SIG-M5 (cell line): ENCODE results near the gene ZNF148.
A peak's percentile ranks its signal among the peaks of the same experiment; 100 is the strongest.

ENCODE experiments used
- DNase-seq: peaks from one replicate; lab custom pipeline; 2025; lab: John Stamatoyannopoulos, UW

Gene ZNF148

DNA sequence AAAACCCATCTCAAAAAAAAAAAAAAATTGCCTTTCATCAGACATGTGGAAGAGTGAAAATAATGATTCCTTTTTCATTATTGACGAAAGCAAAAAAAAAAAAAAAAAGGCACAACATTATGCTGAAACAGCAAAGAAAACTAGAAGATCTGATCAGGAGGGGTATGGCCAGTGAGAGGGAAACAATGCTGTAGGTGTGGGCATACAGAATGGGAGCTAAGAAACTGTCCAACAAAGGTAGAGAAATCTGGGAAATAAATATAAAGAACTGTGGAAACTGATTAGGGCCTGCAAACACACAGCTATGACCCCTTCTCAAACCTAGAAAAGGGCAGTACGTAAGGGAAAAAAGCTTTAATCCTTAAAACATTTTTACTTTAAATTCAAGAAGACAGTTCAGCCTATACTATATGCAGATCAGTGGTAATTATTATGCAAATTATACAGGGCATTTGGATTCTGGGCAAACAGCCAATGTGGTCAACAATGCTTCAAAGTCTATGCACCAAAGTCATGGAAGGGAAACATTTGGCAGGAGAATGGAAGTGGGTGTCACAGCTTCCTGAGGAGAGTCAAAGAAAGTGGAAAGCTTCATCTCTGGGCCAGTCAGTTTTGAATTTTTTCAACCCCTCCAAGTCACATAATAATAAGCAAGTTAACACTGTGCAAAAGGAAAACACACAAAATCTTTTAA lies 94.3 kb downstream of the ZNF148 start:
- DNase-seq, result no peak

DNA sequence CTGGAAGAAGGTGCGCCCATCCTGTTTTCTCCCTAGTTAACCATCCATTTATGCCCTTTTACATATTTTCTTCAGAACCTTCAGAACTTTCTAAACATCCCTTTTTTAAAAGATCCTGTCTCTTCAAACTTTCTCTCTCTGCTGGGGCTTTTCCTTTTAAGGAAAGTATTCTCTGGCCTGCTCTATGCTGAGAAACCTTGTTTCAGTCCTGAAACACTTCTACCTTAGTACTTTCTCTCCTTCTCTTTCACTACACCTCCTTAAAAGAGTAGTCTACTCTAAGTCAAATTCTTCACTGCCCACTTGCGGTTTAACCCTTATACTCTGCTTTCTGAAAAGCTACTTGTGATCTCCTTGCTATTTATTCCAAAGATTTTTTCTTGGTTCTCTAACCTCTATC lies 97.0 kb downstream of the ZNF148 start:
- DNase-seq, result no peak

DNA sequence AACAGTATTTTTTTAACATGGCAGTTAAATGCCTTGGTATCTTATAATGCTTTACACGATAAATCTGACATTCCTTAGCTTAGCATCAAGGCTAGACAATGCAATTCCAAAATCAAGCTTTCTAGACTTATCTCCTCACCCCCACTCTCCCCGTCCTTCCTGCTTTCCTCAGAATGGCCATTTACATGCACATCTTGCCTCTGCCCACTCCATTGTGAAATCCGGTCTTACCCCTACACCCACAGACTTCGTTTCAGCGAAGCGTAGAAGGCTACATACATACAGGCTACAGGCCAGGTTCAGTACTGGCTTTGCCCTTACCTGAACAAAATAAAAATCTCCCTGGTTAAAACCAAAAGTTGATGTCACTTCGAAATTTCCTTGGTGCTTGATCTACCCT lies 104.0 kb downstream of the ZNF148 start:
- no peak for DNase-seq

DNA sequence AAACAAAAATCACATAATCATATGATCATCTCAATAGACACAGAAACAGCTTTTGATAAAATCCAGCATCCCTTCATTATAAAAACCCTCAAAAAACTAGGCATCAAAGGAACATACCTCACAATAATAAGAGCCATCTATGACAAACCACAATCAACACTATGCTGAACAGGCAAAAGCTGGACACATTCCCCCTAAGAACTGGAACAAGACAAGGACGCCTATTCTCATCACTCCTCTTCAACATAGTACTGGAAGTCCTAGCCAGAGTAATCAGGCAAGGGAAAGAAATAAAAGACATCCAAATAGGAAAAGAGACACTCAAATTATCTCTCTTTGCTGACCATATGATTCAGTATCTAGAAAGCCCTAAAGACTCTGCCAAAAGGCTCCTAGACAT lies 107.7 kb downstream of the ZNF148 start:
- DNase-seq, result no peak

DNA sequence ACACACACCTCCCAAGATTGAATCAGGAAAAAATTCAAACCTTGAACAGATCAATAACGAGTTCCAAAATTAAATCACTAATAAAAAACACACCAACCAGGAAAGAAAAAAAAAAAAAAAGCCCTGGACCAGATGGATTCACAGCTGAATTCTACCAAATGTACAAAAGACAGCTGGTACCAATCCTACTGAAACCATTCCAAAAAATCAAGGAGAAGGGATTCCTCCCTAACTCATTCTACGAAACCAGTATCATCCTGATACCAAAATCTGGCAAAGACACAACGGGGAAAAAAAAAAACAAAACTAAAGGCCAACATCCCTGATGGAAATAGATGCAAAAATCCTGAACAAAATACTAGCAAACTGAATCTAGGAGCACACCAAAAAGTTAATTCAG lies 108.2 kb downstream of the ZNF148 start:
- no peak for DNase-seq

DNA sequence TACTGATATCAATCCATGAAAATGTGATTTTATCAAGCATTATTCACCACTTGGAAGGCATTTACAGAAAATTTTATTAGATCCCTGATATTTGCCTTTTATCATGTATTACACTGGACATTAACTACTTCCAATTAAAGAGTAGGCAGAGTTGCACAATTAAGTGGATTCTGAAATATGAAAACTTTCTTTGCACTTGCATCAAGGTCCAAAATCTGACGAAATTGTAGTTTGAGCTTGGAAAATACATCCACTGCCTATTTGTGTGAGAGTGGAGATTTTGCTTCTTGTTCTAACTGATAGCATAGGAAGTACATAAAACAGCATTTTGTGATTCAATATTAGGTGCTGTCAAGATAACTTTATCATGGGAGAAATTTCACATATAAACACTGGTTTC lies 113.0 kb downstream of the ZNF148 start:
- no peak for DNase-seq

DNA sequence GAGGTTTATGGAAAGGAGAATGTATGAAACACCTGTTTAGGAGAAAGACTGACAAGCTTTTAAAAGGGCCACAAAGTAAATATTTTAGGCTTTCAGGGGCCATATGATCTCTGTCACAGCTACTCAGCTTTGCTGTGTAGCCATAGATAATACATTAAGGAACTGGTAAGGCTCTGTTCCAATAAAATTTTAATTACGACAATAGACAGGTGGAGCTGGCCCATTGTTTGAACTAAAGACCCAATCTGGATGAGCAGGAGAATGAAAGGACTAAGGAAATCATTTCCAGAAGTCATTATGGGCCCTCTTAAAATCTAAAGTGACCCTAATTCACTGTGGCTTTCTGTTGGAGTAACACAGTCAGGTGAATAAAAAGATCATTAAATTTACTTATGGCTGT lies 114.1 kb downstream of the ZNF148 start:
- DNase-seq, result no peak

DNA sequence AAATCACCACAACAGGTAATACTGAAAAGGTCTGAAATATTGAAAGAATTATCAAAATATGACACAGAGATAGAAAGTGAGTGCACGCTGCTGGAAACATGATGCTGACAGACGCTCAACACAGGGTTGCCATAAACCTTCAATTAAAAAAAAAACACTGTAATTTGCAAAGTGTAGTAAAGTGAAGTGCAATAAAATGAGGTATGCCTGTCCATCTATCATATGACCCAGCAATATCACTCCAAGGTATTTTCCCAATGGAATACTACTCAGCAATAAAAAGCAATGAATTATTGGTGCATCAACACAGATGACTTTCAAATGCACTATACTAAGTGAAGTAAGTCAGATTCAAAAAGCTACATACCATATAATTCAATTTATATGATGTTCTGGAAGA lies 115.0 kb downstream of the ZNF148 start:
- DNase-seq, result no peak

DNA sequence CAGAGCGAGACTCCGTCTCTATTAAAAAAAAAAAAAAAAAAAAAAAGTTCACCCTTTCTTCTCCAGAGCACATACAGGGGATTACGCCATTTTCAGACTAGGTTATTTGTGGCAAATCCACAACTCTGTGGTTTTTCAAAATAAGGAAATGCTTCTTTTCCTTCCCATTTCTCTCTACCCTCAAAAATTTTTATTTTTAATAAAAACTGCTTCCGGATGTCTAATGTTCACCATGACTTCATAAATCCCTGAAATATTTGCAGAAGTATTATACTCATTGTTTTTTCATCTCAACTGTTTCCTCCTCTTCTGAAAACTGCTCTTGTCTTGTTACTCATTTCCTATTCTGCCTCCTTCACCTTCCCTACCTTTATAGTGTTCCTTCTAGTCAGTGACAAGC lies 117.6 kb downstream of the ZNF148 start:
- DNase-seq, result peak; percentile 71

DNA sequence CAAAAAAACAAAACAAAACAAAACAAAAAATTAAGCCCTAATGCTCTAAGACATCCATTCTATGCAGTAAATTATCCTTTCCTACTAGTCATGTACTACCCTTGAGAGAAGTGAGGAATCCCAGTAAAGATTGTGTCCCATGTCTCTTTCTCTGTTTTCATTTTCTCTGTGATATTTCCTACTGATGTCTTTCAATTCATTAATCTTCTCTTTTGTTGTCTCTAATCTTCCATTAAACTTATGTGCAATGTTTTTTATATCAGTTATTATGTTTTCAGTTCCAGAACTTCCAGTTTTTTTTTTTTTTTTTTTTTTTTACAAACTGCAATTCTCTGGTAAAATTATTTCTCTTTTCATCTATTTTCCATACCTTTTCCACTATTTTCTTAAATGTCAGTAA lies 118.5 kb downstream of the ZNF148 start:
- DNase-seq, result no peak

DNA sequence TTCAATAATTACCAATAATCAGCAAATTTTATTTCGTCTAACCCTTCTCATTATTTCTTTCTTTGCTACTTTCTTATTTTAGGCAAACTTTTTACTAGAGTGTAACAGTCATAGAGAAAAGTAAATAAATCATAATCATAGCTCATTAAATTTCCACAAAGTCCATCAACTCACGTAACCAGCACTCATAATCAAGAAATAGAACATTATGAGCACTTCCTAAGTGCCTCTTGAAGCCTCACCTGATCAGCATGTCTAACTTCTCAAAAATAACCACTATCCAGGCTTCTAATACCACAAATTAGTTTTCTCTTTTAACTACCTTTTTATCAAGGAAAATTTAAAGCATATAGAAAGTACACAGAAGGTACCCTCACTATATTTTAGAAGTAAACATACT lies 124.2 kb downstream of the ZNF148 start:
- no peak for DNase-seq

DNA sequence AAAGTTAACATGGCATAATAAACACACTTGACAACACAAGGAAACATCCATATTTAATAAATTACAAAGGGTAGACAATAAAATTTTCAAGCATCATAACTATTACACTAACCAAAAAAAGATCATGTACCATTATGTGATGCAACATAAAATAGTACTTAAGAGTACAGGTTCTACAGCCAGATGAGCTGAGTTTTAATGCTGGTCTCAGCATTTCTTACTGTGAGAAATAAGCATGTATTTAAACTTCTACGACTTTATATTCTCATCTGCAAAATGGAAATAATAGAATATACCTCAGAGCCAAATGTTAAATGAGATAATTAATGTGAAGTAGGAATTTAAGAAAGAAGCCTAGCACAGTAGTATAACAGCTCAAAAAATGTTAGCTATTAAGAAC lies 128.9 kb downstream of the ZNF148 start:
- DNase-seq, result no peak

DNA sequence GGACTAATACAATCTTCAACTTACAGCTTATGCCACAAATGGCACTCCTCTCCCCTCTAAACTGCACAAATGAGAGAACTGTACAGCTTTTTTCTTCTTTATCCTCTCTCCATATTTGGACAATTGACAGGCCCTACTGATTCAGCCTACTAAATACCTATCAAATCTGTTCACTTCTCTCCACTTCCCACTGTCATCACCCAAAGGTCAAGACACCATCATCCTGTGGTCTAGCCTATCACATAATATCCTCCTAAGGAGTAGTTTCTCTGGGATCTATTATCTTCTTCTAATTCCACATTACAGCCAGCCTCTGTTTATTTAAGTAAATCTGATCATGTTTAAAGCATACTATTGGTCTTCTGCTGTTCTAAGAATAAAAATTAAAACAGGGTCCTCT lies 129.6 kb downstream of the ZNF148 start:
- no peak for DNase-seq

DNA sequence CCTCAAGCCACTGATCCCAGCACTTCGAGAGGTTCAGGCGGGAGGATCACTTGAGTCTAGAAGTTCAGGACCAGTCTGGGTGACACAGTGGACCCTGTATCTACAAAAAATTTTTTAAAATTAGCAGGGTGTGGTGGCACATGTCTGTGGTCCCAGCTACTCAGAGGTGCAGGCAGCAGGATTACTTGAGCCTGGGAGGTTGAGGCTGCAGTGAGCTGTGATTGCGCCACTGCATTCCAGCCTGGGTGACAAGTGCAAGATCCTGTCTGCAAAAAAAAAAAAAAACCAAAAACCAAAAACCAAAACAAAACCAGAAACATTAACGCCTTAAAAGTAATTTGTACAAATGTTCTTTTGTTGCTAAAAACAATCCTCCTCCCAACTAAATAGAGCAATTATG lies 134.6 kb downstream of the ZNF148 start:
- no peak for DNase-seq

DNA sequence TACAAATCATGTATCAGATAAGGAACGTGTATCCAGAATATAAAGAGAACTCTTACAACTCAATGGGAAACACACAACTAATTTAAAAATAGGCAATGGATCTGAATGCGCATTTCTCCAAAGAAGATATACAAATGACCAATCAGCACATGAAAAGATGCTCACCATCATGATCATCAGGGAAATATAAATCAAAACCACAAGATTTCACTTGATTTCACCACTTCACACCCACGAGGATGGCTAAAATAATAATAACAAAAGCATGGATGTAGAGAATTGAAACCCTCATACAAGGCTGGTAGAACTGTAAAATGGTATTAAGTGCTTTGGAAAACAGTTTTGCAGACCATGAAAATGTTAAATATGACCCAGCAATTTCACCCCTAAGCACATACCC lies 135.9 kb downstream of the ZNF148 start:
- no peak for DNase-seq

DNA sequence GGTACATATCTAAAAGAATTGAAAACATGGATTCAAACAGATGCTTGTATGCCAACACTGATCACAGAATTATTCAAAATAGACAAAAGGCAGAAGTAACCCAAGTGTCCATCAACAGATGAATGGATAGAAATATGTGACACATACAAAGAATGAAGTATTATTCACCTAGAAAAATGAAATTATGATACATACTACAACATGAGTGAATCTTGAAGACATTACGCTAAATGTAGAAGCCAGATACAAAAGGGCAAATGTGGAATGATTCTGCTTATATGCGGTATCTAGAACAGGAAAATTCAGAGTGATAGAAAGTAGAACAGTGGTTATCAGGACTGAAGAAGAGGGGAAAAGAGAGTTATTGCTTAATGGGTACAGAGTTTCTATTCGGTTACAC lies 136.4 kb downstream of the ZNF148 start:
- DNase-seq, result no peak

DNA sequence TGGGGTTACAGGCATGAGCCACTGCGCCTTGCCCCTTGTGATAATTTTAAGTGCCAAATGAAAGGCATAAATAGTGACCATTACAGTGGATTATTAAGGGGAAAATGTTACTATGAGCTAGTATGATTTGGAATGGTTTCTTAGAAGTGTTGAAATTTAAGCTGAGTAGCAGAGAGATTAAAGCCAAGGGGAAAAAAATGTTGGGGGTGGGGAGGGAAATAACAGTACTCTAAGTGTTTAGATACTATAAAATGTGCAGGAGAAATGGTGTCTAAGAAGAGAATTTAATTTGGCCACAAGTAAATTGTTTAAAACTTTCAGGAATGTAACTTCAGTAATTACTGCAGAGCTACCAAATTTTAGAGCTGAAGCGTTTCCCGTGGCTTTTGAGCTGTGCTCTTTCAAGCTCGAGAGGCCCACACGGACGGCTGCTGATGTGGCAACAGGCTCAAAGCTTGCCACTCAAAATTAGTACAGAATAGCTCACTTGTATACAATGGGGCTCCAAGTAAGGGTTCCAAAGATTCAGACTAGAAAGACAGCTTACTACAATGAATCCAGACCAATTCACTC lies 138.7 kb downstream of the ZNF148 start:
- DNase-seq, result no peak

DNA sequence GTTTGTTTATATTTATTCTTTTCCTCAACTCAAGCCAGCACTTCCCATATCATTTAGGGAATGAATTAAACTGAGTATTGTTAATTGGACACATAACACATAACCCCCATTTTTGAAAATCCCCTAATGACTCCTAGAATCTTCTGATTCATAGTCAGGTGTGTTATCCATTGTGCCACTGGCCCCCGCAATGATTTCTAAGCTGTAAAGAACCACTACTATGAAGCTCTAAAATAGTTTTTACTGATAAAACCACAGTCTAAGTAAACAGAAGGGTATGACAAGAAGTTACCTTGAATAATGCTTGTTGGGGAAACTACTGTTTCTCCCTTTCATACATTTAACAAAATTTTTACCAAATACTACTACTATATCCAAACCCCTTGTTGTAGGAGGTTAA lies 140.3 kb downstream of the ZNF148 start:
- no peak for DNase-seq

DNA sequence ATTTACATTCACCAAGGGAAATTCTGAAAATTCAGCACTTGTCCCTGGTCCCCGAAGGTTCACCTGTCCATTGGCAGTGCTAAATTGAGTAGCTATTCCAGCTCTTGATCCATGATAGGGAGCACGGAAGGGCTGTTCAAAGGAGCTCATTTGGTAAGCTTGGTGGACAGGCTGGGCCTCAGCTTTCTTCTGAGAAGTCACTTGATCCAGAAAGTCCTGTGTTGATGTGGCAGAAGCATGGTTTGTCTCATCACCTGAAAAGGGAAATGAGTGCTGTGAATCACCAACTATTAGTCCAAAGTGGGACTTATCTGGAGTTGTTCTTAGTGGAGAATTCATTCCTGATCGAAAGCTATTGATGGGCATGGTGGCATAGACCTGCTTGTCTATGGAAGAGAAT lies 142.7 kb downstream of the ZNF148 start:
- no peak for DNase-seq

DNA sequence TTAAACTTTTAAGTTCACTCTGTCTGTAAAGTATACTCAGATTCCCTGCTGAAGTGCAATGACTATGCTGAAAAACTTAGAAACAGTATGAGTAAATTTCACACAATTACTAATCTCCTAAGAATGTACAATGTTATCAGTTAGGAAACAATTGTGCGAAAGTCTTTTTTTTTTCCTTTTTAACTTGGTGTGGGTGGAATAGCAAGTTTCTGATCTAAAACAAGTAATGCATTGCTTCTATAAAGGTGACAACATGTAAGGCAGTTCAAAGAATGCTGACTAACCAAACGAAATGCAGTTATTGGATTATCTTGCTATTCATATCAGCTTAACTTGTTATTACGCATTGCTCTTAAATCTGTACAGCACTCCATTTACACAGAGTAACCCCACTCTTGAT lies 143.2 kb downstream of the ZNF148 start:
- no peak for DNase-seq

DNA sequence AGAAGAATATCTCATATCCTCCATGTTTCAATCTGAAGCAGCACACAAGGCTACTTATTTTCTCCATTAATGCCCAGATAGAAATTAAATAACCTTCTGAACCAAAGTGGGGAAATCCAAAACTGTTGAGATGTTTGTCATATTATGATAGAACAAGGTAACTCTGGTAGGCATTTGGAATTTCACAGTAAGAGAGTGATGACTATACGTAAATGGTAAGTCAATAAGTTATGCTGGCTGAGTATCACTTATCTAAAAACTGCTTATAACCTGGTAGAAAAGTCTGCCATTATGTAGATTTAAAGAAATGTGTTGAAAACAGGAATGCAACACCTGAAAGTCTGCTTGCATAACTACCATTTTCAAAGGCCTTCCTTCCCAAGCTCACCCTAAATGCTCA lies 145.4 kb downstream of the ZNF148 start:
- DNase-seq, result no peak

DNA sequence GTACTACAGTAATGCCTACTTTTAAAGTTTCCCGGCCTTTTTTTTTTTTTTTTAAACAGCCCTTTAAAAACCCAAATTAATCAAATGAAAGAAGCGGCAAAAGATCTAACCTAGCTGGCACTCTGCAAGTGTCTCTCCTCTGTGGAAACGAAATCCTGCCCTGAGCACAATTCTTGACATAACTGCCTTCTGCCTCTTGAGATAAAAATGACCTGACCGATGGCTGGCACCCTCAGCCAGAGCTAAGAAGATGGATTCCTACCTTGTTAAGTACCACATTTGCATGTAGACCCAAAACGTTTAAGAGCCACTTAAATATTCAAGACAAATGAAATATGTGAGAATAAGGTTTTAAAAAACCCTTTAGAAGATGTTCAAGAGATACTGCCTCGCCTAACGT lies 146.0 kb downstream of the ZNF148 start:
- no peak for DNase-seq

DNA sequence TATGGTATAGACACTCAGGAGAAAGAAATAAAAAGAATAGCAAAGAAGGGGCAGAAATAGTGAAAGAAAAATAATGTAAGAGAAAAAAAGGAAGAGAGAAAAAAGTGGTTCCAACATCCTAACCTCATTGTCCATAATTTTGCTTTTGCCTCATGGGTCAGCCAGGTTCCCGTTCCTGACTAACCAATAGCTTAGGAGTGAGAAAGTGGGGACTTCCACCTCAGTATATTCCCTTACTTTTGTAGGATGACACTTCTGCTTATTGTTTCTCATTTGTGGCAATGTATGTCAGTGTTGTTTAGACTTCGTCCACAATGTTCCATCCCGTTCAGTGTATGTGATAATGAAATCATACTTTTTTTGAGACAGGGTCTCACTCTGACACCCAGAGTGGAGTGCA lies 153.3 kb downstream of the ZNF148 start:
- no peak for DNase-seq

DNA sequence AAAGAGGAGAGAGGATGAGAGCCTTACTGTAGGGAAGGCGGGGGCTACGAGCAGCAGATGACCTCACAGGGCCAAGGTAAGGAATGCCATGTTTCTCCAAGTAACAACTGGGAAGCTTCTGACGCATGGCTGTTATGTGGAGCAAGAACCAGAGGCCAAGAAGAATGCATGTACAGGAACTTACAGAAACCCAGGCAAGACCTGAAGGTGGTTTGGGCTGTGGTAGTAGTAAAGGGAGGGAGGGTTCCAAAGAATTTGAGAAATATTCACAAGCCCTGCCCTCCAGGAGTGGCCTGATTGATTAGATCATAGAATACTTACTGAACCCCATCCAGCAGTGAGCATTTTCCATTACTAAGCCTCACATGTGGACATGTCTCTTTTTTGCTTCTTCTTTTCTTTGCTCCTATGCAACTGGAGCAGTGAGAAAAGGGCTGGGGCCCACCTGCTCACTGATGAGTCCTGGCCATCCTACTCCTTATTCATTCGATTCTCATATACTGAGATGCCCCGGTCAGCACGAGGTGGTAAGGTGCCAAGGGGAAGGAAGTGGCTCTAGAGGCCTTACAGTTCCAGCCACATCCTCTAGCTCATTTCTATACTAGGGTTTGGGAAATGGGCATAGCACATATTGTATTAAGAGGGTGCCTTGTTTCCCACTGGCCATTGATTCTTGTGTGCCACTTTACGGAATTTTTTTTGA lies 154.2 kb downstream of the ZNF148 start:
- no peak for DNase-seq
